WI38 (cell line): ENCODE measurements around the gene USP24.

ENCODE experiments used
- H3K4me3 ChIP-seq: 2 replicates; pipeline ENCODE4 v1.5.1; 2011; ENCODE audit warnings: low read depth, mild to moderate bottlenecking, control low read depth, low read length
- TF ChIP-seq, protein P1 (sequence below): IDR thresholded peaks from 2 replicates; pipeline ENCODE4 v1.5.1; 2012; ENCODE audit warnings: low read depth, mild to moderate bottlenecking, control low read depth, low read length

USP24 gene

DNA sequence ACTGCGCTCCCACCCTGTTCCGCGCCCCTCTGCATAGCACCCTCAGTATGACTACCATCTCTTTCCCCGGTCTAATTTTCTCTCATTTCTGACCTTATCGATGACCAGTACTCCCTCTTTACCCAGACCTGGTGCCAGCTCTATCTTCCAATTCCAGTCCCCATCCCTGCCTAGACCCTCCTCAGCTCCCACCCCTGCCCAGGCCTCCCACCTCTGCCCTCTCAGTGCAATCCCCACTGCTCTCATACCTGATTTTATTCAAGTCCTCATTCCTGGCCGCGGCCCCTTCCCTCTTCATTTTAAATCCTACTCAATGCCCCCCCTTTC is 1.3 kb downstream of the USP24 start:
- peak overlapping the region; percentile 90 for H3K4me3 ChIP-seq
- TF ChIP-seq, protein P1, sequence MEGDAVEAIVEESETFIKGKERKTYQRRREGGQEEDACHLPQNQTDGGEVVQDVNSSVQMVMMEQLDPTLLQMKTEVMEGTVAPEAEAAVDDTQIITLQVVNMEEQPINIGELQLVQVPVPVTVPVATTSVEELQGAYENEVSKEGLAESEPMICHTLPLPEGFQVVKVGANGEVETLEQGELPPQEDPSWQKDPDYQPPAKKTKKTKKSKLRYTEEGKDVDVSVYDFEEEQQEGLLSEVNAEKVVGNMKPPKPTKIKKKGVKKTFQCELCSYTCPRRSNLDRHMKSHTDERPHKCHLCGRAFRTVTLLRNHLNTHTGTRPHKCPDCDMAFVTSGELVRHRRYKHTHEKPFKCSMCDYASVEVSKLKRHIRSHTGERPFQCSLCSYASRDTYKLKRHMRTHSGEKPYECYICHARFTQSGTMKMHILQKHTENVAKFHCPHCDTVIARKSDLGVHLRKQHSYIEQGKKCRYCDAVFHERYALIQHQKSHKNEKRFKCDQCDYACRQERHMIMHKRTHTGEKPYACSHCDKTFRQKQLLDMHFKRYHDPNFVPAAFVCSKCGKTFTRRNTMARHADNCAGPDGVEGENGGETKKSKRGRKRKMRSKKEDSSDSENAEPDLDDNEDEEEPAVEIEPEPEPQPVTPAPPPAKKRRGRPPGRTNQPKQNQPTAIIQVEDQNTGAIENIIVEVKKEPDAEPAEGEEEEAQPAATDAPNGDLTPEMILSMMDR: no peak

DNA sequence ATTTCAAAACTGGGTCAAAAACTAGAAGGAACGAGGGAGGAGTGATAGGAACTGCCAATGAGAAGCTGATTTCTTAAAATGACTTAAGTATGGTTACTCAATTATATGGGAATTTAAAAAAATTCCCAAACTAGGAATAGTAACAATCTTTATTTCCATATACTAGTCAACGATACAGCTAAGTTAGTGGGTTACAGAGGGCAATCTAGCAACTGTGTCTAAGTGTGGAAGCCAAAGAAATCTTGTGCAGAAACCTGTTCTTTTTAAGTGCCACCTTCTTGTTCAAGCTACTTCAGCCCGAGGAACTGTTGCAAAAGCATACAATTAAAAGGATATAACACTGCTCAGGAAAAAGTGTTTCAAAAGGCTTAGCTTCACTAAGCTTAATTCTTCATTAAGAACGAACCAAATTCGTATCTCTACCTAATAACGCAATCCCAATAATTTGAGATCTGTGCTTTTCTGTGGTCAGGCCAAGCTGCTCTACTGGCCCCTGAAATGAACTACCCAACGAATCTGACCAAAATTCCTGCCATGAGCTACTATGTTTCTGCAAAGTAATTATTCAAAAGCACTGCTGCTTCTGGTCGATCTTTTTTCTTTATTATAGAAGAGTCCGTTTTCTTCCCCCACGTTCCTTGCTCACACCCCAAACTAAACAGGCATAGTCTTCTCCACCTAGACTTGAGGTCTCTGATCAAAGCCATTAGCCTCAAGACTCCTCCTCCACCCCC is 1.8 kb downstream of the USP24 start:
- peak overlapping the region; percentile 90 for H3K4me3 ChIP-seq
- TF ChIP-seq, protein P1: no peak

DNA sequence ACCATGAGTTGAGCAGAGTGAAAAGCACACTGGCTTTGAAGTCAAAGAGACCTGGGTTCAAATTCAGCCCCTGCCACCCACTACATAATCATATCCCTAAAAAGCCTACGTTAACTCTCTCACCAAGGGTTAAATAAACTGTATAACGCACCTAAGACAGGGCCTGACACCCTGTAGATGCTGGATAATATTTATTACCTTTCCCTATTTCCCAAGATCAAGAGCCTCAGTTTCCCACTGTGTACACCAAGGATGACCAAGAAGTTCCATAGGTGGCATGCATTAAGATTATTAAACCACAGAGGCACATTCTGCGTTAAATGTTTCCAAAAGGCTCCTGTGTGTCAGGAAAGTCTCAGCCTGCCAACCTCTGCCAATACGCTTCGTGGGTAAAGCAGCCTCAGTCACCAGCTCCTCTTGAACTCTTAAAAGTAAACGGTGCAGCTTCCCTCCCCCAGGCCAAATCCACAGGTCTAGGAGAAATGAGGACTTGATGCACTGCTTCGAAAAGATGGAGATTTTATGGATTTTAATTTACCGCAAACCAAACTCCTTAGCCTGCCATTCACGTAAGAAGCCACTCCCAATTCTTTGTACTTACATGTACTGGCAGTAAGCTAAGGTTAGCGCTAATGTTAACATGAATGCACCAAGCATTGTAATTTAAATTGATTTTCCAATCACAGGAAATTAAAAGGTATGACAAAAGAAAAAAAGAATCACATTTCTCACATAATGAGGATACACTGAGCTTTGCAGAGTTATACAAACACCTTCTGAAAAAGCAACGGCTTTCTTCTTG is 2.6 kb downstream of the USP24 start:
- TF ChIP-seq, protein P1: no peak
- peak overlapping the region; percentile 90 for H3K4me3 ChIP-seq

DNA sequence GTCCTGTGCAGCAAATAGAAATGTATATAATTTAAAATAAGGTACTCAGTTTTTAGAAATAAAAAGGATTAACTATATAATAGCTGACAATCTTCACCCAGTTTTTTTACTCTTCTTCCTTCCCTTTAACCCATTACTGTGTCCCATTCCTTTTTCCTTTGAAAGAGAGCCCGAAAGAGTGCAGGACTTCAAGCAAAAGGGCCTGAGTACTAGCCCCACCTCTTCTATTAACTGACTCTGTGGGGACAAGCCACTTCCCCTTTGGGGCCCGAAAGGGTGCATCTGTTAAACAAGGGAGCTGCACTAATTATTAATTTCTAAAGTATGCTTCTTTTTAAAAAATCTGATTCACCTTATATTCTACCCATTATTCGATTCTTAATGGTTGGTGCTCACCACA is 3.3 kb downstream of the USP24 start:
- TF ChIP-seq, protein P1: no peak
- H3K4me3 ChIP-seq: no peak overlapping the region

DNA sequence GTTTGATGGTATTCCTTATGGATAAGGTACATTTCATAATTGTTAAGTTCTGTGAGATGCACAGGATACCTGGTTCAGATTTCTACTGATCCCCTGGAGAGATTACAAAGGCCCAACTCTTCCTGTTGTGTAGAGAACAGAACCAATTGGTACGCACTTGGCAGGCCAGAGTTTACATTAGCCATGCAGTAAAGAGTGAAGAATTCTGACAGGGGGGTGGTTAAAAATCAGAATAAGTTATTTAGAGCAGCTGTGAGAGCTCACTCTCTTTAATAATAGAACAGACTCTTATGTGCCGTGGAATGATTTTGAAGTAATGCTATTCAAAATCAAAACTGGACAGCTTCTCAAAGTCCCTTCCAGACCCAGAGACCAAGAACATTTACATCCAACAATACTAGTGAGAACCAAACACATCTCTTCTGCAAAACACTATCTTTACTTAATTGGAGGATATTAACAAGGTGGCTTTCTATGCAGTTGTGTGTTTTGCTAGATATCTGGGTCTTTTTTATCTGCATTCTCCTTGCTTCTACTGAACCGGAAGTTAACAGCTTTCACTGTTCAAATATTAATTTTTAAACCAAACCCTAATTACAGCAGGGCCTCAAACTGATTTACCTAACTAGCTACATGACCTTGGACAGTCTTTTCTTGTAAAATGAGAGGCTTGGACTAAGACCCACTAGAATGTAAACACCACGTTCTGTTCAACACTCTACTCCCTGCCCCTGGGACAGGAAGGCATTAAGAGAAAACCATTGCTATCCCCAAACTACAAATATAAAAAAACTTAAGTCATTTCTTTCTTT is 4.0 kb downstream of the USP24 start:
- TF ChIP-seq, protein P1: no peak
- H3K4me3 ChIP-seq: no peak overlapping the region

DNA sequence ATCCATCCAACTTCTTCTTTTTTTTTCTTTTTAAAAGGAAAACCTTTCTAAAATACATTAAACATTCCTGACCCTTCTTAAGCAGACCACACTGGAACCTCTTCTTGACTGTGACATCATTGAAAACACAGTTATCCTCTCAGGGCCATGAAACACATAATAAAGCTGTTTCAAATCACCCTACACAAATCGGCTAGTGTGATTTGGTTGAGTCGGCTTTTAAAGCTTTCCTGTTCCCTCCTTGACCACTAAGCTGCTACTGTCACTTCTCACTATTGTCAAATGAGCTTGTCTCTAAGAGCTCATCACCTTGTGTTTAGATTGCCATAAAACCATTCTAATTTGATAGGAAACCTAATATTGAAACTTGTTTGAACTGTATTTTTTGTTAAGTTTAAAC is 5.9 kb downstream of the USP24 start:
- TF ChIP-seq, protein P1: no peak
- no peak overlapping the region for H3K4me3 ChIP-seq
